Ovary (tissue), 9 donors: ENCODE measurements around the gene ABCG1. TPM values are rescaled to one million over a fixed set of nuclear protein-coding genes. Genes with fewer than 3 reads are reported as not detected.

ENCODE experiments used
- DNase-seq, 5 donors: peaks; one replicate each; pipeline ENCODE4 v3.0.0-alpha.2; 2019 to 2020
- H3K27ac ChIP-seq, 2 donors: fragments of 200-600 bp; one replicate each; pipeline versions ENCODE4 v1.5.1 to v1.8.0; 2019 to 2022
- H3K27me3 ChIP-seq: fragments of 200-600 bp; one replicate; pipeline ENCODE4 v1.8.0; 2022
- H3K36me3 ChIP-seq: fragments of 200-600 bp; sonication (generic); one replicate; pipeline ENCODE4 v1.5.1; 2019
- H3K4me1 ChIP-seq: one replicate; pipeline ENCODE4 v1.8.1; 2013; ENCODE audit warnings: mild to moderate bottlenecking, moderate library complexity; ENCODE audit not compliant: insufficient read depth
- H3K4me3 ChIP-seq: fragments of 200-600 bp; sonication (generic); one replicate; pipeline ENCODE4 v1.5.1; 2017
- H3K9me3 ChIP-seq, 2 donors: fragments of 200-600 bp in 1 of 2; sonication (generic) in 1 of 2; one replicate each; pipeline versions ENCODE4 v1.5.1 to v1.8.1; 2013 to 2019; ENCODE audit warnings: mild to moderate bottlenecking in 1 of 2, moderate library complexity in 1 of 2
- CTCF ChIP-seq, 3 donors: fragments of 450-650 bp in 2 of 3; fragments of 200-600 bp in 1 of 3; IDR thresholded peaks; one replicate each; pipeline versions ENCODE4 v1.5.1 to v1.8.0; 2016 to 2022; ENCODE audit warnings: antibody characterized with exemption in 3 of 3, mild to moderate bottlenecking in 1 of 3
- EP300 ChIP-seq: sonication (generic); formaldehyde crosslinking; IDR thresholded peaks from one replicate; pipeline ENCODE4 v1.6.1; 2017; ENCODE audit warnings: antibody characterized with exemption
- POLR2A ChIP-seq: fragments of 450-650 bp; IDR thresholded peaks from one replicate; pipeline ENCODE4 v1.6.1; 2017; ENCODE audit warnings: antibody characterized with exemption, mild to moderate bottlenecking, moderate library complexity
- WGBS, 3 donors: extraction: QIAGEN DNeasy Blood & Tissue Kit in 1 of 3; methylation state at CpG; one replicate each; pipeline versions ENCODE4 v1.1.5 to v1.1.7; 2013 to 2017; 5-methylcytosine and 5-hydroxymethylcytosine counted together
- intact Hi-C, 4 donors: fragments of 100-400 bp; cut with DNase I; formaldehyde crosslinking; loops; one replicate each; pipeline versions ENCODE4 v1.11.0 to v1.15.1; 2022 to 2023
- polyA plus RNA-seq, 2 donors: library from polyadenylated mRNA; stranded (reverse); fragments of 200-250 nt in 1 of 2; fragments of 350-450 nt in 1 of 2; fragmentation: Illumina TruSeq in 1 of 2; extraction: RNeasy Lipid Tissue Mini Kit (QIAGEN cat#74804) in 1 of 2; gene quantifications; one replicate each; pipeline ENCODE4 v1.2.3, GENCODE V29; 2013 to 2014
- total RNA-seq, 7 donors: library from RNA; depleted of rRNA in 2 of 7; stranded (reverse); fragments of >200 nt in 2 of 7; fragmentation: NEBNext Ultra II Directional in 3 of 7; extraction: Animal tissue kit (Norgen Biotek cat#: 25700) in 3 of 7; gene quantifications; one replicate each; pipeline versions ENCODE4 v1.1.0 to v1.2.4, GENCODE V29; 2016 to 2023
- donor health status: DM: no; HTN: no; CAD: no; lungs with moderate emphysema.
- donor health status: DM: no; HTN: no; CAD: no.
- donor health status: Bipolar disorder and iron deficiency.
- donor health status: DM: yes; HTN: yes; CAD: no.
- donor health status: DM: no; HTN: no; CAD: no.
- donor health status: DM: yes; HTN: yes; CAD: no.

Gene ABCG1
- total and polyA plus RNA-seq, 9 donors, result 4.3 to 14.9 (median 5.8) TPM

DNA sequence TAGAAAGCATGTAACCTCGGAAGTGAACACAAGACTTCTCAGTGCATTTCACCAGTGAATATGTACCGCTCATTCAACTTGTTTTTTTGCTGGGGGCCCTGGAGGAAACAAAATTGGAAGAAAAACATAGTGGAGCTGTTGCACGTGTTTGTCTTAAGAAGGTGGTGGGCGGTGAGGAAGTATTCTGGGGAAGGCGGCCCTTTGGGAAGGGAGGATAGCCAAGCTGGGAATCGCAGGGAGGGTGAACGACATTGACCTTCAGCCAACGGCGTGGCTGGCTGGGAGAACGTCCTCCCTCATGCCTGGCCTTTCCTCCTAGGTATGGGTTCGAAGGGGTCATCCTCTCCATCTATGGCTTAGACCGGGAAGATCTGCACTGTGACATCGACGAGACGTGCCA, 76.9 kb downstream of the ABCG1 start:
- Histone ChIP-seq H3K27ac (no peak overlapping the region), H3K9me3 (no peaks in the 10 kb centered on the region), H3K36me3 (no peaks in the 10 kb centered on the region), H3K4me1 (no peaks in the 10 kb centered on the region), H3K4me3 (no peak overlapping the region), H3K27me3 (no peaks in the 10 kb centered on the region)
- intact Hi-C loops, result no loop called here
- no peak for DNase-seq
- no peak for TF ChIP-seq POLR2A
- no peak for TF ChIP-seq EP300
- TF ChIP-seq CTCF (IDR thresholded peaks at IDR 0.05), result no peak
- 55 to 60% (median 60%) methylated on average over 15 of the region's 15 CpGs for WGBS, 3 donors

DNA sequence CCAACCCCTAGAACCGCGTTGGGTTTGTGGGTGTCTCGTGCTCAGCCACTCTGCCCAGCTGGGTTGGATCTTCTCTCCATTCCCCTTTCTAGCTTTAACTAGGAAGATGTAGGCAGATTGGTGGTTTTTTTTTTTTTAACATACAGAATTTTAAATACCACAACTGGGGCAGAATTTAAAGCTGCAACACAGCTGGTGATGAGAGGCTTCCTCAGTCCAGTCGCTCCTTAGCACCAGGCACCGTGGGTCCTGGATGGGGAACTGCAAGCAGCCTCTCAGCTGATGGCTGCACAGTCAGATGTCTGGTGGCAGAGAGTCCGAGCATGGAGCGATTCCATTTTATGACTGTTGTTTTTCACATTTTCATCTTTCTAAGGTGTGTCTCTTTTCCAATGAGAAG, 77.6 kb downstream of the ABCG1 start:
- Histone ChIP-seq H3K9me3 (no peaks in the 10 kb centered on the region), H3K36me3 (no peaks in the 10 kb centered on the region), H3K4me3 (no peak overlapping the region), H3K27ac (no peak overlapping the region), H3K4me1 (no peaks in the 10 kb centered on the region), H3K27me3 (no peaks in the 10 kb centered on the region)
- DNase-seq, result no peak
- intact Hi-C loops, result no loop called here
- no peak for TF ChIP-seq POLR2A
- TF ChIP-seq EP300, result no peak
- TF ChIP-seq CTCF (IDR thresholded peaks at IDR 0.05), result no peak
- 77 to 90% (median 89%) methylated on average over 7 of the region's 7 CpGs for WGBS, 3 donors

DNA sequence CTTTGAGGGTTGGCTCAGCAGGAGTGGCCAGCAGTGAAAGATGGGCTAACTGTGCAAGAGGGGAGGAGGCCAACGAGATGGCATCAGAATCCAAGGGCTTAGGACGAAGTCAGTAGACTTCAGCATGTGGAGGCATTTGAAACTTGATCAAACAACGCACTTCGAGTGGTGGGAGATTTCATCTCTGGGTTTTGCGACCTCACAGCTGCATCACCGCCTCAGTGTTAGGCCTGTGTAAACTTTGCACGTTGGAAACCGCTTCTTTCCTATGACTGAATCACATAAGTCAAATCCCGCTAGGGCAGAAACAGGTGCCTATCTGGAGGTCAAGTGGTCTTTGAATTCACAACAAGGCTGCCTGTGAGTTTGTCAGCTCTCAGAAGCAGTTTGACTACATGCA, 78.4 kb downstream of the ABCG1 start:
- Histone ChIP-seq H3K27ac (no peak overlapping the region), H3K9me3 (no peaks in the 10 kb centered on the region), H3K4me1 (no peaks in the 10 kb centered on the region), H3K4me3 (no peak overlapping the region), H3K36me3 (no peaks in the 10 kb centered on the region), H3K27me3 (no peaks in the 10 kb centered on the region)
- intact Hi-C loops, result no loop called here
- whole genome bisulfite sequencing, 3 donors, result 79 to 82% (median 80%) methylated on average over 9 of the region's 9 CpGs
- TF ChIP-seq EP300 (no peak), CTCF (IDR thresholded peaks at IDR 0.05) (no peak), POLR2A (no peak)
- DNase-seq, result no peak

DNA sequence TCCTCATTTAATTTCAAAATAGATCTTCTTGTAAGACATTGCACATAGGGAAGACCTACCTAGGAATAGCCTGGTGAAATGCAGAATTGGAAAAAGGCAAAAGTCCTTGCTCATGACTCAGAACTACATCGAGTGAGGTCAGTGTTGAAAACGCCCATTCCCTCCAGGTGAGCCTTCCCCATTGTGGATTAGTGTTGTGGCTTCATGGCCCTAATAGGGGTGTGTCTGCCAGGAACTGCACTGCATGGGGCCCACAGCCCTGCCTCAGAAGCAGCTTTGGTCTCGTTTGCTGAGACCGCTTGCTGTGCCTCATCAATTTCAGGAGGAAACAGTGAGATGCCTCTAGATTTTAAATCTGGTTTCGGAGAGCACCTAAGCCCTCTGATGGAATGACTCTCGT, 79.3 kb downstream of the ABCG1 start:
- DNase-seq, result no peak
- WGBS, 3 donors, result 74 to 76% (median 74%) methylated on average over 6 of the region's 6 CpGs
- Histone ChIP-seq H3K27me3 (no peaks in the 10 kb centered on the region), H3K9me3 (no peaks in the 10 kb centered on the region), H3K27ac (no peak overlapping the region), H3K4me1 (no peaks in the 10 kb centered on the region), H3K4me3 (no peak overlapping the region), H3K36me3 (no peaks in the 10 kb centered on the region)
- TF ChIP-seq CTCF (IDR thresholded peaks at IDR 0.05) (no peak), POLR2A (no peak), EP300 (no peak)
- intact Hi-C loops, result no loop called here

- intact Hi-C loops, result no loop called here
- DNase-seq, result no peak
Measured at GRCh38 chr21:42298657-42299056, 79.7 kb downstream of the ABCG1 start.

More at GRCh38 chr21:42298657-42299056, 79.7 kb downstream of the ABCG1 start:
- Histone ChIP-seq H3K4me3 (no peak overlapping the region), H3K27me3 (no peaks in the 10 kb centered on the region), H3K9me3 (no peaks in the 10 kb centered on the region), H3K4me1 (no peaks in the 10 kb centered on the region), H3K36me3 (no peaks in the 10 kb centered on the region), H3K27ac (no peak overlapping the region)
- 66 to 75% (median 70%) methylated on average over 5 of the region's 5 CpGs for WGBS, 3 donors
- TF ChIP-seq CTCF (IDR thresholded peaks at IDR 0.05), result no peak
- no peak for TF ChIP-seq EP300
- TF ChIP-seq POLR2A, result no peak
